Astrocyte of the cerebellum (primary cell): Measurements from ENCODE around the gene MISP3.
A peak's percentile ranks its signal among the peaks of the same experiment; 100 is the strongest.

Experiments
- DNase-seq: peaks from one replicate; pipeline ENCODE4 v3.0.0-alpha.2; 2011; ENCODE audit warnings: low read depth
- H3K4me3 ChIP-seq: 2 replicates; pipeline ENCODE4 v1.5.1; 2011; ENCODE audit warnings: mild to moderate bottlenecking, low read depth, low read length, moderate library complexity
- in situ Hi-C: cut with HindIII; loops from 2 replicates; pipeline ENCODE4 v1.10.0; 2017; ENCODE audit warnings: low sequenced_read_pairs
- TF ChIP-seq, protein P1 (sequence below): IDR thresholded peaks from 2 replicates; pipeline ENCODE4 v1.5.1; 2012; ENCODE audit warnings: low read length, low read depth, moderate library complexity, mild to moderate bottlenecking; ENCODE audit errors: missing control alignments

MISP3 gene

DNA sequence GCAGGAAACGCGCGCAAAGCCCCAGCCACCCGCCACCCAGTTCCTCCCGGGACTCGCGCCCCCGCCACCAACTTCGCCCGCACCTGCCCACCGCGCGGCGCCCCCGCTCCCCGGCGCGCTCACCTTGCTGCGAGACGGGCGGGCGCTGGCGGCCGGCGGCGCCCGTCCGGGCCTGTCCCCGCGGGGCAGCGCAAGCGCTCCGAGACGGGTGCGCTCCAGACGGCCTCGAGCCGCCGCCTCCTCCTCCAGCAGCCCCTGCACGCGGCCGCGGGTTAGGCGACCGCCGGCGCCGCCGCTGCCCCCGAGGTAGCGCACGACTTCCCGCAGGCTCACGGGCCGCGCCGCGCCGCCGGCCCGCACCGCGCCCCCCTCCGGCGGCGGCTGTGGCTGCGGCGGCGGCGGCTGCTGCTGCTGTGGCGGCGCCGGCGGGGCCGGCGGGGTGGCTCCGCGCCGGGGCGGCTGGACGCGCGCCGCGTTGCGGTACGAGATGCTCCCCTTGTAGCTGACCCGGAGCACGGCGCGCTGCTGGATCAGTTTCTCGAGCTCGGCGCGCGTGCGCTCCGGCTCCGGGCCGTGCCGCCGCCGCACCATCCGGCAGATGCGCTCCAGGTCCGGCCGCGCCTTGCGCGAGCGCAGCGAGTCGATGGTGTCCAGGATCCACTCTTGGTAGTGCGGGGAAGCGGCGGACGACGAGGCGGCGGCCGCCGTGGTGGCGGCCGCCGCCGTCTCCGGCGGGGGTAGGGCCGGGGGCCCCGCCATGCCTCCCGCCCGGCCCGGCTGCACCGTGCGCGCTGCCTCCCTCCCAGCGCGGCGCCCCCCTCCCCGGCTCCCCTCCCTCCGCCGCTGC lies 17.3 kb downstream of the MISP3 start:
- no peak for DNase-seq
- TF ChIP-seq, protein P1, sequence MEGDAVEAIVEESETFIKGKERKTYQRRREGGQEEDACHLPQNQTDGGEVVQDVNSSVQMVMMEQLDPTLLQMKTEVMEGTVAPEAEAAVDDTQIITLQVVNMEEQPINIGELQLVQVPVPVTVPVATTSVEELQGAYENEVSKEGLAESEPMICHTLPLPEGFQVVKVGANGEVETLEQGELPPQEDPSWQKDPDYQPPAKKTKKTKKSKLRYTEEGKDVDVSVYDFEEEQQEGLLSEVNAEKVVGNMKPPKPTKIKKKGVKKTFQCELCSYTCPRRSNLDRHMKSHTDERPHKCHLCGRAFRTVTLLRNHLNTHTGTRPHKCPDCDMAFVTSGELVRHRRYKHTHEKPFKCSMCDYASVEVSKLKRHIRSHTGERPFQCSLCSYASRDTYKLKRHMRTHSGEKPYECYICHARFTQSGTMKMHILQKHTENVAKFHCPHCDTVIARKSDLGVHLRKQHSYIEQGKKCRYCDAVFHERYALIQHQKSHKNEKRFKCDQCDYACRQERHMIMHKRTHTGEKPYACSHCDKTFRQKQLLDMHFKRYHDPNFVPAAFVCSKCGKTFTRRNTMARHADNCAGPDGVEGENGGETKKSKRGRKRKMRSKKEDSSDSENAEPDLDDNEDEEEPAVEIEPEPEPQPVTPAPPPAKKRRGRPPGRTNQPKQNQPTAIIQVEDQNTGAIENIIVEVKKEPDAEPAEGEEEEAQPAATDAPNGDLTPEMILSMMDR = peak; percentile 0
- H3K4me3 ChIP-seq = peak overlapping the region; percentile 54
- in situ Hi-C loops = no loop called here

DNA sequence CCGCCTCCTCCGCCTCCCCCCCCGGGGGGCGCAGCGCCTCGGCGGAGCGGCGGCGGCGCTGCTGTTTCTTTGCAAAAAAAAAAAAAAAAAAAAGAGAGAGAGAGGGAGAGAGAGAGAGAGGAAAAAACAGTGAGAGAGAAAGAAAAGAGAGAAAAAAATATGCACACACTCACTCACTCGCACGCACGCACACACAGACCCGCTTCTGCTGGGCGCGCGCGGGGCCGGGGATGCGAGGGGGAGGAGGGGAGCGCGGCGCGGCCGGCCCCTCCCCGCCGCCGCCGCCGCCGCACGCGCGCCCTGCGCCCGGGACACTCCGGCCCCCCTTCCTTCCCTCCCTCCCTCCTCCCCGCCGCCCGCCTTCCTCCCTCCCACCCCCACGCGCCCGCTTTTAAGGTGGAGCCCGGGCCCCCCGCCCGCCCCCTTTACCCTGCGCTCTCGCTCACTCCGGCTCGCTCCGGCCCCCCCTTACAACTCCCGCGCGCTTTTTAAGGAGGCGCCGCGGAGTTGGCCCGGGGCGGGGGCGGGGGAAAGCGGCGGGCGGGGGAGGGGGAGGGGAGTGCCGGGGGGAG lies 18.0 kb downstream of the MISP3 start, which contains the start of gene SAMD1:
SAMD1 (minus strand) TSS at position 243 of the 572 bp plus-strand sequence.
- peak within 1 kb of the TSS; percentile 54 for H3K4me3 ChIP-seq
- DNase-seq = peak; percentile 77
- TF ChIP-seq, protein P1 = no peak
- in situ Hi-C loops = no loop called here

DNA sequence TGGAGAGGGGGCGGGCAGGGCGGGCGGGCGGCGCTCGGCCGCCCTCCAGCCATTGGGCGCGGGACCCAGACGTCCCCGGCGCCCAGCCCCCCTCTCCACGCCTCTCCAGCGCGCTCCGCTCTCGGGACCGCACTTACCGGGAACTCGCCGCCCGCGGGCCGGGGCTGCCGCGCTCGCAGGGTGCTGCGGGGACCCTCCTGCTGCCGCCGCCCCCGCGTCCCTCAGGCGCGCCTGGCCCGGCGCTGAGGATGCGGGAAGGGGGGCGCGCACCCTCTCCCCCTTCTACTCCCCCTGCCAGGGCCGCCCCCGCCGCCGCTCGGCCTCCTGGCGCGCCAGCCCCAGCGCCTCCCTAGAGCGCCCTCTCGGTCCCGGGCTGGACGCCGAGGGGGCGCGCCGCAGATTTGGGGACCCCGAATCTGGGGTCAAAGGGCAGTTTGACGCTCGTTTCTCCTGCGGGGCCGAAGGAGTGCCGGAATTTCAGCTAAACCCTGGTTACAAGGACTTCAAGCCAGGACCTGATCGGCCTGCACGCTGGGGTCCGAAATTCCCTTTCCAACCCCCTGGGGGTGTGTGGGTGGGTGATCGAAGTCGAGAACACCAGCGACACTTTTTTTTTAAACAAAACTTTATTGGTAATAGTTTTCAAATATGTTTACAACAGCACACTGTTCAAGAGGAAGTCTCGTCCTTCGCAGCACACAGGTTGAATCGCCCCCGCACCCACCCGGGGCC lies 18.7 kb downstream of the MISP3 start:
- no peak for DNase-seq
- H3K4me3 ChIP-seq = peak overlapping the region; percentile 54
- TF ChIP-seq, protein P1 = no peak
- in situ Hi-C loops = no loop called here

DNA sequence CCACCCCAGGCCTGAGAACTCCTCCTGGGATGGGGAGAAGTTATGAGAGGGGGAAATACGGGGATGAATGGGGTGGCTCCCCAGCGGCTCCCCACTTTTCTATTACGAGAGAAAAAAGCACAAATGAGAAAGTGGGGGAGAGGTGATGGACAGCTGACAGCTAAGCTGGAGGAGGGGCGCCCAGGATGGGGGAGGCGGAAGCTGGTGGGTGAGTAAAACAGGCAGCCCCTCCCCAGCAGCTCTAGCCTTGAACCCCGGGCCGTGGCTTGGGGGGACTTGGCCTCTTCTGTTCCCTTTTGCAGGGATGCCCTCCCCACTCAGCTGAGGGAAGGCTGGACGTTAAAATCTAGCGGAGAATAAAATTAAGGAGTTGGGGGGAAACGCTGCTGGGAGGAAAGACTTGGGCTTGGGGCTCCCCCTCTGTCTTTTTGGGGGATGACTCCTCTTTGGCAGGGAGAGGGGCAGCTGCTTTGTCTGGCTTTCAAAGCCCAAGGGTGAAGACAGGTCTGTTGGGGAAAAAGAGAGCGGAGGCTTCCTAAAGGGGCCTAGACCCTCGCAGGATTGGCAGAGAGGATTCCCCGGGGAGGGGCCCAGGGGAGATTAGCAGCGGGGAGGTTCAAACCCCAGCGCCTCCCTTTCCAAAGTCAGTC lies 19.4 kb downstream of the MISP3 start:
- in situ Hi-C loops = no loop called here
- TF ChIP-seq, protein P1 = no peak
- DNase-seq = no peak
- H3K4me3 ChIP-seq = peak overlapping the region; percentile 54

DNA sequence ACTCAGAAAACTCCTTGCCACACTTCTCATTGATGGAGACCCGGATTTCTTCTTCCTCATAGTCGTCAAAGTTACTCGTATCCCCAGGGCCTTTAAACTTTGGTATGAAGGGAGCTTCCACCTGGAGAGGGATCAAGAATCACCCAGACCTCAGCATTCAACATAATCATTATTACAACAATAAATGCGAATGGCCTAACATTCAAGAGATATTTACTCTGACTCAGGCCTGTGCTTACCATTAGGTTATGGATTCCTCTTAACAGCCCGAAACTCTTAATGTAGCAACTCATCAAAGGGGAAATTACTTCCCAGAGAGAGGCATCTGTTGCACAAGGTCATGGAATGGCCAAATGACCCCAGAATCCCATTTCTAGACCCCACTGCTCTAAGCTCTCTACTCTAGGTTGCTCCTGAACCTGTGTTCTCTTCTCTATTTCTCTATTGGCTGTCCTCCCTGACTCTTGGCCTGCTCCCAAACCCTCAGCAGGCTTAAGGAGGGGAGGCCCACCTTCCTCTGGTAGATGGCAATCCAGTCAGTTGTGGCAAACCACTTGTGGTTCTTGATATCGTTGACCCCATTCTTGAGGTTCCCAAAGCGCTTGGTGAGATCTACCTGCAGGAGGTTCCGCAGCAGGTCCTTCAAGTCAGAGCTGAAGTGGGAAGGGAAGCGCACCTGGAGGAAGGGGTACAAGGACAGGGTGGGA lies 20.7 kb downstream of the MISP3 start:
- in situ Hi-C loops = no loop called here
- TF ChIP-seq, protein P1 = no peak
- H3K4me3 ChIP-seq = no peak overlapping the region
- DNase-seq = no peak

DNA sequence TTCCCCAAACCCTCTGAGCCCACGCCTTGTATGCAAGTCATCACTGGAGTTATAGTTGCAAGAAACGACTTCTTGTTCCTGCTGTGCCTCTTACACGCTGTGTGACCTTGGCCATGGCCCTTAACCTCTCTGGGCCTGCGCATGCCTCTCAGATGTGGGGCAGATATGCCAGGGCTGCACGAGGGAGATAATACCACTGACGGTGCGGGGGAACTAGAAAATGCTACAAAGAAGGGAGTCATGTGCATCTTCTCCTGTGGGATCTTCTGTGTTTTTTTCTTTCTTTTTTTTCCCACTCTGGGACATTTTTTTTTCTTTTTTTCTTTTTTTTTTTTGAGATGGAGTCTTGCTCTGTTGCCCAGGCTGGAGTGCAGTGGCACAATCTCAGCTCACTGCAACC lies 22.3 kb downstream of the MISP3 start:
- in situ Hi-C loops = no loop called here
- DNase-seq = no peak
- TF ChIP-seq, protein P1 = no peak
- no peak overlapping the region for H3K4me3 ChIP-seq
